Liver (tissue), 9 donors: ENCODE data around the gene MRTFB. TPM values are rescaled to one million over a fixed set of nuclear protein-coding genes. Genes with fewer than 3 reads are reported as not detected.

ENCODE experiments used
- DNase-seq: peaks from one replicate; pipeline ENCODE4 v3.0.0-alpha.2; 2017; ENCODE audit warnings: low spot score
- H3K27ac ChIP-seq, 2 donors: one replicate each; pipeline ENCODE4 v1.7.0; 2013; ENCODE audit warnings: inconsistent platforms in 2 of 2, low read length in 2 of 2, control low read depth in 1 of 2, low read depth in 1 of 2, mild to moderate bottlenecking in 1 of 2
- H3K27me3 ChIP-seq, 4 donors: one replicate each; pipeline versions ENCODE4 v1.6.1 to v1.7.0; 2013; ENCODE audit warnings: low read length in 3 of 4, inconsistent platforms in 1 of 4, mild to moderate bottlenecking in 1 of 4, moderate library complexity in 1 of 4; ENCODE audit not compliant: control insufficient read depth in 4 of 4, insufficient read depth in 4 of 4
- H3K36me3 ChIP-seq, 4 donors: one replicate each; pipeline versions ENCODE4 v1.6.1 to v1.7.0; 2013; ENCODE audit warnings: low read length in 3 of 4, mild to moderate bottlenecking in 3 of 4, low read depth in 1 of 4, moderate library complexity in 1 of 4; ENCODE audit not compliant: control insufficient read depth in 4 of 4, insufficient read depth in 3 of 4
- H3K4me1 ChIP-seq, 4 donors: one replicate each; pipeline versions ENCODE4 v1.6.1 to v1.7.0; 2013; ENCODE audit warnings: low read length in 3 of 4, mild to moderate bottlenecking in 3 of 4, moderate library complexity in 1 of 4; ENCODE audit not compliant: control insufficient read depth in 4 of 4, insufficient read depth in 4 of 4
- H3K4me3 ChIP-seq, 3 donors: one replicate each; pipeline versions ENCODE4 v1.6.1 to v1.7.0; 2013; ENCODE audit warnings: low read length in 3 of 3, control low read depth in 1 of 3, low read depth in 1 of 3, mild to moderate bottlenecking in 1 of 3
- H3K9ac ChIP-seq, 2 donors: one replicate each; pipeline ENCODE4 v1.7.0; 2013; ENCODE audit warnings: low read length in 2 of 2, mild to moderate bottlenecking in 2 of 2, moderate library complexity in 2 of 2, control low read depth in 1 of 2, low read depth in 1 of 2
- H3K9me3 ChIP-seq, 4 donors: one replicate each; pipeline versions ENCODE4 v1.6.1 to v1.7.0; 2013; ENCODE audit warnings: low read length in 3 of 4; ENCODE audit not compliant: control insufficient read depth in 4 of 4
- EGR1 ChIP-seq, 2 donors: IDR thresholded peaks; 2 replicates each; pipeline ENCODE4 v1.6.1; 2016 to 2018; ENCODE audit warnings: antibody characterized with exemption in 2 of 2, low read depth in 2 of 2
- FOXA1 ChIP-seq: IDR thresholded peaks from 2 replicates; pipeline ENCODE4 v1.6.1; 2016; ENCODE audit warnings: antibody characterized with exemption
- FOXA2 ChIP-seq: IDR thresholded peaks from 2 replicates; pipeline ENCODE4 v1.6.1; 2016; ENCODE audit warnings: antibody characterized with exemption
- GABPA ChIP-seq, 2 donors: IDR thresholded peaks in 1 of 2; conservative IDR thresholded peaks in 1 of 2; 2 replicates each; pipeline ENCODE4 v1.6.1; 2016; ENCODE audit warnings: antibody characterized with exemption in 2 of 2, mild to moderate bottlenecking in 1 of 2, moderate library complexity in 1 of 2
- HNF4A ChIP-seq, 2 donors: conservative IDR thresholded peaks; 2 replicates each; pipeline ENCODE4 v1.6.1; 2016; ENCODE audit warnings: antibody characterized with exemption in 2 of 2, mild to moderate bottlenecking in 2 of 2
- HNF4G ChIP-seq: IDR thresholded peaks from 2 replicates; pipeline ENCODE4 v1.6.1; 2016; ENCODE audit warnings: antibody characterized with exemption
- JUND ChIP-seq, 2 donors: IDR thresholded peaks; 2 replicates each; pipeline ENCODE4 v1.6.1; 2016; ENCODE audit warnings: antibody characterized with exemption in 2 of 2
- NR2F2 ChIP-seq: IDR thresholded peaks from 2 replicates; pipeline ENCODE4 v1.6.1; 2016; ENCODE audit warnings: antibody characterized with exemption
- RAD21 ChIP-seq, 2 donors: IDR thresholded peaks; 2 replicates each; pipeline ENCODE4 v1.6.1; 2016; ENCODE audit warnings: antibody characterized with exemption in 2 of 2, mild to moderate bottlenecking in 2 of 2
- SP1 ChIP-seq: IDR thresholded peaks from 2 replicates; pipeline ENCODE4 v1.6.1; 2018; ENCODE audit warnings: antibody characterized with exemption, mild to moderate bottlenecking
- TAF1 ChIP-seq: conservative IDR thresholded peaks from 2 replicates; pipeline ENCODE4 v1.6.1; 2016; ENCODE audit warnings: antibody characterized with exemption, mild to moderate bottlenecking
- YY1 ChIP-seq: IDR thresholded peaks from 2 replicates; pipeline ENCODE4 v1.6.1; 2016; ENCODE audit warnings: antibody characterized with exemption, mild to moderate bottlenecking
- WGBS: extraction: QIAGEN DNeasy Blood & Tissue Kit; methylation state at CpG from one replicate; pipeline ENCODE4 v1.1.7; 2013; 5-methylcytosine and 5-hydroxymethylcytosine counted together
- polyA plus RNA-seq, 2 donors: library from polyadenylated mRNA; stranded (reverse) in 1 of 2; unstranded in 1 of 2; fragments of 200-250 nt in 1 of 2; fragments of >200 nt in 1 of 2; fragmentation: Nextera tagmentation in 1 of 2; extraction: Ambion mirVana in 1 of 2; gene quantifications; one replicate each; pipeline versions ENCODE4 v1.2.1 to v1.2.3, GENCODE V29; 2013 to 2015
- total RNA-seq, 2 donors: library from RNA; depleted of rRNA; stranded (reverse); fragments of >200 nt; gene quantifications; one replicate each; pipeline ENCODE4 v1.2.3, GENCODE V29; 2014
- TF ChIP-seq, protein P1 (sequence below): IDR thresholded peaks from 2 replicates; pipeline ENCODE4 v1.6.1; 2016; ENCODE audit warnings: antibody characterized with exemption
- TF ChIP-seq, protein P2 (sequence below): IDR thresholded peaks from 2 replicates; pipeline ENCODE4 v1.6.1; 2016; ENCODE audit warnings: antibody characterized with exemption
- TF ChIP-seq, protein P3 (sequence below): IDR thresholded peaks from 2 replicates; pipeline ENCODE4 v1.6.1; 2016; ENCODE audit warnings: antibody characterized with exemption
- TF ChIP-seq, protein P4 (sequence below): fragments of 150-350 bp; IDR thresholded peaks from 2 replicates; pipeline ENCODE4 v1.5.1; 2017; ENCODE audit warnings: improper control_type of control experiment, low read depth, low read length; ENCODE audit not compliant: missing input control
- donor health status: healthy.
- donor health status: healthy.
- donor health status: healthy.
- donor health status: healthy.
- donor health status: healthy.

MRTFB gene
- total and polyA plus RNA-seq, 4 donors, result 4.1 to 14.2 (median 5.8) TPM

DNA sequence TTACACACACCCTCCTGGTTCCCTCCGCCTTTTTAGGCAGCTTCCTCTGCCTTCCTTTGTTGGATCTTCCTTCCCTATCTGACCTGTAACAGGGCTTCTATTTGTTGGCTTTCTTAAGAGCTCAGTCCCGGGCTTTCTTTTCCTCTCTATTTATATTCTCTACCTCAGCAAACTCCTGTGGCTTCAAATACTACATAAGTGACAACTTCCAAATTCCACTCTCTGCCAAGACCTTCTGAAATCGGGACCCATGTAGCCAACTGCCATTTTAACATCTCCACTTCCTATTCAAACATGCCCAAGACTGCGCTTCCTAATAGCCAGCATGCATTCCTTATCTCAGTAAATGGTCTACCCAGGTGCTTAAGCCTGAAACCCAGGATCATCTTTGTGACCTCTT is 128.1 kb downstream of the MRTFB start (continued):
- TF ChIP-seq, protein P1, sequence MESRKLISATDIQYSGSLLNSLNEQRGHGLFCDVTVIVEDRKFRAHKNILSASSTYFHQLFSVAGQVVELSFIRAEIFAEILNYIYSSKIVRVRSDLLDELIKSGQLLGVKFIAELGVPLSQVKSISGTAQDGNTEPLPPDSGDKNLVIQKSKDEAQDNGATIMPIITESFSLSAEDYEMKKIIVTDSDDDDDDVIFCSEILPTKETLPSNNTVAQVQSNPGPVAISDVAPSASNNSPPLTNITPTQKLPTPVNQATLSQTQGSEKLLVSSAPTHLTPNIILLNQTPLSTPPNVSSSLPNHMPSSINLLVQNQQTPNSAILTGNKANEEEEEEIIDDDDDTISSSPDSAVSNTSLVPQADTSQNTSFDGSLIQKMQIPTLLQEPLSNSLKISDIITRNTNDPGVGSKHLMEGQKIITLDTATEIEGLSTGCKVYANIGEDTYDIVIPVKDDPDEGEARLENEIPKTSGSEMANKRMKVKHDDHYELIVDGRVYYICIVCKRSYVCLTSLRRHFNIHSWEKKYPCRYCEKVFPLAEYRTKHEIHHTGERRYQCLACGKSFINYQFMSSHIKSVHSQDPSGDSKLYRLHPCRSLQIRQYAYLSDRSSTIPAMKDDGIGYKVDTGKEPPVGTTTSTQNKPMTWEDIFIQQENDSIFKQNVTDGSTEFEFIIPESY, result no peak
- TF ChIP-seq, protein P2, sequence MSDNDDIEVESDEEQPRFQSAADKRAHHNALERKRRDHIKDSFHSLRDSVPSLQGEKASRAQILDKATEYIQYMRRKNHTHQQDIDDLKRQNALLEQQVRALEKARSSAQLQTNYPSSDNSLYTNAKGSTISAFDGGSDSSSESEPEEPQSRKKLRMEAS, result no peak
- no peak for TF ChIP-seq YY1
- TF ChIP-seq HNF4A (conservative IDR thresholded peaks at IDR 0.05), result no peak

DNA sequence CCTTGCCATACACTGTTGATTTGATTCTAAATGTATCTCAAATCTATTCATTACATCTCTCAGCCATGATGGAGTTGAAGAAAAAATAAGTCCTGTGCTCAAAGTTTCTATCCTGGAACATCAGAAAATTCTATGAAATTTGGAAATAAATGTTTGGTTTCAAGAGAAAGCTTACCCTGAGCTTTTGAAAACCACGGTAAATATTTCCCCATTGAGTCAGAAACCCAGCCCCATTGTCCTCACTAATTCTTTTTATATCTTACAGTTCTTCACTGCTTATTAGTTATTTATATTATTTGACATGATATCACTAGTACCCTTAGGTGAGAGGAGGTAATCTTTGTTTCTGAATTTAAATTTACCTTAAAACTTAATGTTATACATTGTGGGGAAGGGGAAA is 128.5 kb downstream of the MRTFB start:
- Histone ChIP-seq H3K9me3 (no peaks in the 10 kb centered on the region), H3K4me3 (no peak overlapping the region), H3K9ac (no peak overlapping the region), H3K27me3 (no peaks in the 10 kb centered on the region), H3K4me1 (peaks cover 0 to 9% (median 0%) of the 10 kb centered on the region in 4 donors), H3K27ac (no peak overlapping the region), H3K36me3 (no peaks in the 10 kb centered on the region)
- 97% methylated on average over 1 of the region's 1 CpG for WGBS
- TF ChIP-seq RAD21 (IDR thresholded peaks at IDR 0.05), result no peak
- TF ChIP-seq HNF4G, result no peak
- no peak for TF ChIP-seq FOXA1
- TF ChIP-seq, protein P3, sequence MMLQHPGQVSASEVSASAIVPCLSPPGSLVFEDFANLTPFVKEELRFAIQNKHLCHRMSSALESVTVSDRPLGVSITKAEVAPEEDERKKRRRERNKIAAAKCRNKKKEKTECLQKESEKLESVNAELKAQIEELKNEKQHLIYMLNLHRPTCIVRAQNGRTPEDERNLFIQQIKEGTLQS, result no peak
- TF ChIP-seq FOXA2, result no peak
- TF ChIP-seq, protein P1, result no peak
- no peak for TF ChIP-seq TAF1
- no peak for TF ChIP-seq NR2F2
- DNase-seq, result no peak

DNA sequence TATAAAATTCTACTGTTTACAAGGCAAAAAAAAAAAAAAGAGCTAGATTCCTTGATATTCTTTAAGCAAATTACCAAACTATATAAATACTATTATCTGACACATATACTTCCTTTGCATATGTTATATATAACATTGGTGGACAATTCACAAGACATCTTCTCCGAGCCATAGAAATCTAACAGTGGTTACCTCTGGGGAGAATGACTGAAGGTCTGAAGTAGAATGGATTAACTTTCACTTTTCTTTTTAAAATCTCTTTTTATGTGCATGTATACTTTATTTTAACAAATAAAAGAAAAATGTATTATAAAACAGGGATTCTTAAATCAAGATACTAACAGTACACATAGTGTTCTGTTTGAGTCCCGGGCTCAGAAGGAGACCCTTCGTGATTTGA is 131.0 kb downstream of the MRTFB start:
- peak overlapping the region; percentile 38 to 52 (median 45) for H3K4me3 ChIP-seq
- H3K36me3 ChIP-seq, result no peaks in the 10 kb centered on the region
- H3K9ac ChIP-seq, result peak overlapping the region in 1 of 2 donors; percentile 59
- no peak for DNase-seq
- H3K4me1 ChIP-seq, result peaks cover 0 to 9% (median 0%) of the 10 kb centered on the region in 4 donors
- H3K27ac ChIP-seq, result peak overlapping the region; percentile 55 to 61
- no peak for TF ChIP-seq YY1
- TF ChIP-seq NR2F2, result no peak
- TF ChIP-seq EGR1 (IDR thresholded peaks at IDR 0.05; ENCODE audit: low read depth in 2 of 2), result no peak
- TF ChIP-seq, protein P3, result no peak
- TF ChIP-seq JUND (IDR thresholded peaks at IDR 0.05), result no peak
- TF ChIP-seq TAF1, result no peak
- TF ChIP-seq HNF4A (conservative IDR thresholded peaks at IDR 0.05), result no peak
- no peak for TF ChIP-seq GABPA (IDR thresholded peaks at IDR 0.05 in 1 of 2, conservative IDR thresholded peaks at IDR 0.05 in 1 of 2)
- TF ChIP-seq SP1, result no peak
- no peak for TF ChIP-seq FOXA1
- TF ChIP-seq, protein P4, sequence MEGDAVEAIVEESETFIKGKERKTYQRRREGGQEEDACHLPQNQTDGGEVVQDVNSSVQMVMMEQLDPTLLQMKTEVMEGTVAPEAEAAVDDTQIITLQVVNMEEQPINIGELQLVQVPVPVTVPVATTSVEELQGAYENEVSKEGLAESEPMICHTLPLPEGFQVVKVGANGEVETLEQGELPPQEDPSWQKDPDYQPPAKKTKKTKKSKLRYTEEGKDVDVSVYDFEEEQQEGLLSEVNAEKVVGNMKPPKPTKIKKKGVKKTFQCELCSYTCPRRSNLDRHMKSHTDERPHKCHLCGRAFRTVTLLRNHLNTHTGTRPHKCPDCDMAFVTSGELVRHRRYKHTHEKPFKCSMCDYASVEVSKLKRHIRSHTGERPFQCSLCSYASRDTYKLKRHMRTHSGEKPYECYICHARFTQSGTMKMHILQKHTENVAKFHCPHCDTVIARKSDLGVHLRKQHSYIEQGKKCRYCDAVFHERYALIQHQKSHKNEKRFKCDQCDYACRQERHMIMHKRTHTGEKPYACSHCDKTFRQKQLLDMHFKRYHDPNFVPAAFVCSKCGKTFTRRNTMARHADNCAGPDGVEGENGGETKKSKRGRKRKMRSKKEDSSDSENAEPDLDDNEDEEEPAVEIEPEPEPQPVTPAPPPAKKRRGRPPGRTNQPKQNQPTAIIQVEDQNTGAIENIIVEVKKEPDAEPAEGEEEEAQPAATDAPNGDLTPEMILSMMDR, result no peak
- TF ChIP-seq FOXA2, result no peak
- H3K27me3 ChIP-seq, result no peaks in the 10 kb centered on the region
- WGBS, result 27% methylated on average over 3 of the region's 3 CpGs
- no peaks in the 10 kb centered on the region for H3K9me3 ChIP-seq
